Superior temporal gyrus (tissue), 1 donor: ENCODE measurements around the gene PDE6G.

Experiments used
- DNase-seq: peaks from one replicate; pipeline ENCODE4 v3.0.0-alpha.2; 2016; ENCODE audit errors: extremely low spot score

The PDE6G gene

DNA sequence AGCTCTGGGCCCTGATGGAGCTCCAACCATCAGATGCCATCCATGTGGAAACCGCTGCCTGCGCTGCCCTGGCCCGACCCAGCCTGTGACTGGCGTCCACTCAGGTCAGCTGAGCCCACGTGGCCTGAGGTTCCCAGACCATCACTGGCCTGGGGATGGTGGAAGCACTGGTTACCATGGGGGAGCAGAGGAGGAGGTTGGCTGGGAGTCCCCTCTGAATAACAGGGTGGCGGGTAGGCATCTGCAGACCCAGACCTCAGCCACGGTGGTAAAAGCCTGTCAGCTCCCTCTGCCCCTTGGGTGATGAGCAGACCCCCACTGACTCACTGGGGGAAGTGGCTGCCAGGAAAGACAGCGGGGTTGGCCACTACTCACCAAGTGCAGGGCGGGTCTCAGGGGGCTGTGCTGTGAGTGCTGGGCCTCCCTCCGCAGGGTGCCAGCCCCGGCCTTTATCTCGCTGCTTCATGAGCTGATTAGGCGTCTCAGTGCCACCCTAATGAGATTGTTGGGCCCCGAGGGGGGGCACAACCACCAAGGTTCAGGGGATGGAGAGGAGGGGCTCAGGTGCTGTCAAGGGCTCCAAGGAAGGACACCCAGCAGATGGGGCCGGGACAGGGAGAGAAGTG is at the start of gene PDE6G:
Gene PDE6G (minus strand): TSS at position 425 of the 626 bp plus-strand sequence. CDS start 3,237 bp downstream, outside the sequence.
- DNase-seq, result no peak

DNA sequence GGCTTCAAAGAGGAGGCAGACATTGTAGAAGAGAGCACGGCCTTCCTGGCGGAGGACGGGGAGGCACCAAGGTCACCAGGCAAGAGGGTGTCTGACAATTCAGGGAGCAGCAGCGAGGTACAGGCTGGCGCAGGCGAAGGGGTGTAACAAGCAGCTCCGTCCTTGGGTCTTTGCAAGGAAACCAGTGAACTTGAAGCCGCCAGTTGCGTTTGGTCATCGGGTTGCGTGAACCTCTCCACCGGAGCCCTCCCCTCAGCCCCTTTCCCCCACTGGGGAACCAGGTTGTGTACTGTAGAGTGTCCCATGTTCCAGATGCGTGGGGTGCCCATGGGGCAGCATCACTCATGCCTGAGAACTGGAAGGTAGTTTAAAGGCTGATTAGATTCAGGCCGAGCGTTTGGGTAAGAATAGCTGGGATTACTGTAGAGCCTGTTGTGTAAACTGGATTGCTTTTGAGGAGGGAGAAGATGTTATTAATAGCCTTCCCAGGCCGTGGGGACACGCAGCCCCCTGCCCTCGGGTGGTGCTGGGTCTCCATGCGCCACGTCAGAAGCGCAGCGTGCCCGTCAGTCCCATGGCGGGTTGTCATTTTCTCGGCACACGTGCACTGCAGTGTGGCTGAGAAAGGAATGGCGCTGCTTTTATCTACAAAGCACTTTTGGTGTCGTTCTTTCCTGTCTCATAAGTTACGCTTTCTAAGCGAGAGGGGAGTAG is 49.3 kb upstream of the PDE6G start:
- no peak for DNase-seq

DNA sequence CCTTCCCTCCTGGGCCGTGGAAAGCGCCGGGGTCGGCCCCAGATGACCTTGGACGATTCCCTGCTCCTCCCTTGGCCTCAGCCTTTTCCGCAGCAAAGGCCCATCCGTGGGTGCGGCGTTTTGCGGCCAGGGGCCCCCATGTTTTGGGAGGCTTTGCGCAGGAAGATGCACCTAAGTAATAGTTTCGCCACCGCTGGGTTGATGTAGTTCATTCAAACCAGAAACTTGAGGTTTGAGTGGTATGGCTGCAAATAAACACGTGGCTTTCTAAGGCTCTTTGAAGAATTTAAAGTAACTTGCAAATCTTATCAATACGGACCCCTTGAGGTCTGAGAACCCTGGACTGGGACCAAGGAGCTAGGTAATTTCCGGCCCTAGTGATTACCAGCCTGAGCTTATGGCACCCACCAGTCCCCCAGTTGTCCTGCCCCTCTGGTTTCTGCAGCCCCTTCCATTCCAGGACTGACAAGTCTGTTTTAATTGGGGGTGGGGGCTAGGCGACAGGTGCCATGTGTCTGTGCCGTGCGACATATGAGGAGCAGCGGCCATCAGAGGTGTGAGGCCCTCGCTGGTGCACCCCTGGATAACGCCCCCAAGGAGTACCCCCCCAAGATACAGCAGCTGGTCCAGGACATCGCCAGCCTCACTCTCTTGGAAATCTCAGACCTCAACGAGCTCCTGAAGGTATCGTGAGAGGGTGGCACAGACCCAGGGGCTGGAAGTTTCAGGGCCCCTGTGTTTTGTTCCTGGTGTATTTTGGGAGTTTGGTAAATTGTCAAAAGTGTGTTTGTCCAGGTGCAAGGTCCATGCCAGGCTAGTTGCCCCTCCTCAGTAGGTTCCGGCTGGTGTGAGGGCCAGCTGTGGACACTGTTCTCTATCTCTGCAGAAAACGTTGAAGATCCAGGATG is 47.7 kb upstream of the PDE6G start:
- no peak for DNase-seq

DNA sequence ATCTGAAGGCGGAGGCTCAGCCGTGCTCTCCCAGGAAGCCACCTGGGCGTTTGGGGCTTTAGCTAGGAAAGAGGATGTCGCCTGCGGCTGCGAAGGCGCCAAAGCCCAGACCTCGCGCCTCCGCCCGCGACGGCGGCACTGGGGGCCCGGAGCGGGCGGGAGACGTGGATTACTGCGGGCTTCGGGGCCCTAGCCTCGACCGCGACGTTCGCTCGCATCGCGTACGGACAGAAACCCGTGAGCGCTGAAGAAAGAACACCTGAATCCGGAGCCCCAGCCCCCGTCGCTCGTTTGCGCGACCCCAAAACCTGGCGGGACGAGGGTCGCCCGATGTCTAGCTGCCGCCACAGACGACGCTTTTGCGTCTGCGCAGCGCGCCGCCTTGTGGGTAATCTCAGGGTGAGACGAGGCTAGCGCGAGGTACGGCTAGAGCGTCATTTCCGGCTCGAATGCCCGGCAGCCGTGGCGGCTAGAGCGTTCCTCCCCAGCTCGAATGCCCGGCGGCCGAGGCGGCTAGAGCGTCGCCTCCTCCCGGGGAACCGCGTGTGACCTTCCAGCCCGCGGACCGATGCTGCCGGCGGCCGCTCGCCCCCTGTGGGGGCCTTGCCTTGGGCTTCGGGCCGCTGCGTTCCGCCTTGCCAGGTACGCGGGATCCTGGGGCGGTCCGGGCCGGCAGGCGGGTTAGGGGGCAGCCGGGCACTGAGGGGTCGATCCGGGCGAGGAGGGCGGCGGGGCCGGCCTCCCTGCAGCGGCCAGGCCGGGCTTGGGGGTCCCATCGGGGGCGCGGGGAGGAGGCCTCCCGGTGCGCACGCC is 46.8 kb upstream of the PDE6G start, which contains the start of gene MRPL12:
Gene MRPL12 (plus strand): TSS at position 434 of the 813 bp plus-strand sequence. CDS start 135 bp downstream, at position 569.
- DNase-seq, result peak; percentile 99

DNA sequence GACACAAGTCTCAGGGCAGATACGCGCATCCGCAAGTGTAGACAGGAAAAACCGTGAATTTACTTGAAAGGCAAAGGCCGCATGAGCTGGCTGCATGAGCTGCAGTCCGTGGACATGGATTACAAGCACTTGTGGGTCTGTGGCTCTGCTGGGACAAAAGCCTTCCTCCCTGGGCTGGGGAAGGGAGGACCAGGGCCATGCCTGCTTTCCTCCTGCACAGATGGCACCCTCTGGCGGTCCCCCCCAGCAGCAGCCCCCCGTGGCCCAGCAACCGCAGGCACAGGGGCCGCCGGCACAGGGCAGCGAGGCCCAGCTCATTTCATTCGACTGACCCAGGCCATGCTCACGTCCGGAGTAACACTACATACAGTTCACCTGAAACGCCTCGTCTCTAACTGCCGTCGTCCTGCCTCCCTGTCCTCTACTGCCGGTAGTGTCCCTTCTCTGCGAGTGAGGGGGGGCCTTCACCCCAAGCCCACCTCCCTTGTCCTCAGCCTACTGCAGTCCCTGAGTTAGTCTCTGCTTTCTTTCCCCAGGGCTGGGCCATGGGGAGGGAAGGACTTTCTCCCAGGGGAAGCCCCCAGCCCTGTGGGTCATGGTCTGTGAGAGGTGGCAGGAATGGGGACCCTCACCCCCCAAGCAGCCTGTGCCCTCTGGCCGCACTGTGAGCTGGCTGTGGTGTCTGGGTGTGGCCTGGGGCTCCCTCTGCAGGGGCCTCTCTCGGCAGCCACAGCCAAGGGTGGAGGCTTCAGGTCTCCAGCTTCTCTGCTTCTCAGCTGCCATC is 45.1 kb upstream of the PDE6G start:
- no peak for DNase-seq

DNA sequence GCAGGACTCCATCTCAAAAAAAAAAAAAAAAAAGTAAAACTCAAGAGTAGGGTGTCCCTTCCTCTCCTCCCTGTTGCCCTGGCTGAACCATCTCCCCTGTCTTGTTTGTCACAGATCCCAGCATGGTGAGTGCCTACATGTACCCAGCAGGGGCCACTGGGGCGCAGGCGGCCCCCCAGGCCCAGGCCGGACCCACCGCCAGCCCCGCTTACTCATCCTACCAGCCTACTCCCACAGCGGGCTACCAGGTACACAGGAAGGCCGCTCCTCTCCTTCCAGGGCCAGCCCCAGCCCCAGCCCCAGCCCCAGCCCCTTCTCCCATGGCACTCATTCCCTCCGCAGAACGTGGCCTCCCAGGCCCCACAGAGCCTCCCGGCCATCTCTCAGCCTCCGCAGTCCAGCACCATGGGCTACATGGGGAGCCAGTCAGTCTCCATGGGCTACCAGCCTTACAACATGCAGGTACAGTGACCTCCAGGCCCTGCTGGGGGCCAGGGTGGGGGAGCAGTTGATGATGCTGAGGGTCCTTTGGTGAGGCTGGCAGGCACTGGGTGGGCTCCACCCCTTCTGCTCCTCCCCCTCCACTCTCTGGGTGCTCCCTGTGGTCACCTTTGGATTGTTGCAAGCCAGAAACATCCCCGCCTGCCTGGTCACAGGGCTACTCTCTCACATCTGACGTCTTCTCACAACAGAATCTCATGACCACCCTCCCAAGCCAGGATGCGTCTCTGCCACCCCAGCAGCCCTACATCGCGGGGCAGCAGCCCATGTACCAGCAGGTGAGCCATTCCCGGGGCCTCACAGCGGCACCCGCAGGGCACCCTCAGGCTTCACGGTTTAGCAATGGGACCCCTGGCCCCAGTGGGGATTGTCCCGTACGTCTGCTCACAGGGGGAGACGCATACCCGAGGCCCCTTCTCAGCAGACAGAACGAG is 44.3 kb upstream of the PDE6G start:
- no peak for DNase-seq

DNA sequence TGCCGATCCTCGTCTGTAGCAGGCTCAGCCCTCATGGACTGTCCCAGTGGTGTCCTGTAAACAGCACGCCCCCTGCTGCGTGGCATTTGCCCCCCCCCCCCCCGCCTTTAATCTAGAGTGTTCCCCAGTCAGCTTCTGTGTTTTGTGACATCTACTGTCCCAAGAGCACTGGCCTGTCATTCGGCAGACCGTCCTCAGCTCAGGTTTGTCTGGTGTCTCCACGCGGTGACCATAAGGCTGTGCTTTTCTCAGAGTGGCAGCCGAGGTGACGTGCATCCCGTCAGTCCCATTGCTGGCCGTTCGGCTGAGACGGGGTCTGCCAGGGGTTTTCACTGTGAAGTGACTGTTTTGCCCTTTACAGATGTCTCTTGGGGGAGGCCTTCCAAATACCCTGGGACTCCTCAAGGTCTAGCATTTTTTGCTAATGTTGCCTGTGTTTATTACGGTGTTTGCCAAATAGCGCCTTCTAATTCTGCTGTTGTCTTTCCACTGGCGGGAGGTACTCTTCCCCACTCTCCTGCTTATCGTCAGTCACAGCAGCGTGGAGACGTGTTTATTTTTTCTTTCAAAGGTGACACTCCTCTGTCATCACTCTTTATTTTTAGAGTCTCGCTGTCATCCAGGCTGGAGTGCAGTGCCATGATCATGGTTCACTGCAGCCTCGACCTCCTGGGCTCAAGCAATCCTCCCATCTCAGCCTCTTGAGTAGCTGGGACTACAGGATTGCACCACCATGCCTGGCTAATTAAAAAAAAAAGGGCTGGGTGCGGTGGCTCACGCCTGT is 41.1 kb upstream of the PDE6G start:
- no peak for DNase-seq

- no peak for DNase-seq
Observed at GRCh38 chr17:81696218-81696941, 40.0 kb upstream of the PDE6G start.

- no peak for DNase-seq
Observed at GRCh38 chr17:81695801-81696200, 39.5 kb upstream of the PDE6G start.

DNA sequence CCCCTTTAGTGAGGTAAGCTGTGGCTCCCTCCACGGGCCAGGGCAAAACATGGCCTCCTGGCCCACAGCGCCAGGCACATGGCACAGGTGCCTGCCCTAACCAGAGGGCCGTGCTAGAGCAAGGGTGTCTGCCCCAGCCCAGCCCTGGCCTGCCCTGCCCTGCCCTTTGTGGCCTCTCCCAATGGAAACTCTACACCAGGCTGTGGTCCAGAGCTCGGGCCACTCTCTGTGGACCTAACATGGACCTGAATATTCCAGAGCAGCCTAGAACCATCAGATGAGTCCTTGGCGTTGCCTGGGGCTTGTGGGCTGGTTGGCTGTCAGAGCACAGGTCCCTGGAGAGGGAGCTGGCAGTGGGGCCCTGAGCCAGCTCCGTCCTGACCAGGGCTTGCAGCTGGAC is 38.9 kb upstream of the PDE6G start:
- DNase-seq, result no peak

DNA sequence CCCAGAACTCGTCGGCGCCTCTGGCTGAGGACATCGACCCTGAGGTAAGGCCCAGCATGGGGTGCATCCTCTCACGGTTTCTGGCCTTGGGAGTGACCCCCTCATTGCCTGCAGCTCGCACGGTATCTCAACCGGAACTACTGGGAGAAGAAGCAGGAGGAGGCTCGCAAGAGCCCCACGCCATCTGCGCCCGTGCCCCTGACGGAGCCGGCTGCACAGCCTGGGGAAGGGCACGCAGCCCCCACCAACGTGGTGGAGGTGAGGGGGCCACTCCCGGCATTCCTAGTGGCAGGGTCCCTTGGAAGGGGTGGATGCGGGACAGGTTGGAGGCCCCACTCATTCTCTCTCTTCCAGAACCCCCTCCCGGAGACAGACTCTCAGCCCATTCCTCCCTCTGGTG is 38.5 kb upstream of the PDE6G start:
- DNase-seq, result no peak

DNA sequence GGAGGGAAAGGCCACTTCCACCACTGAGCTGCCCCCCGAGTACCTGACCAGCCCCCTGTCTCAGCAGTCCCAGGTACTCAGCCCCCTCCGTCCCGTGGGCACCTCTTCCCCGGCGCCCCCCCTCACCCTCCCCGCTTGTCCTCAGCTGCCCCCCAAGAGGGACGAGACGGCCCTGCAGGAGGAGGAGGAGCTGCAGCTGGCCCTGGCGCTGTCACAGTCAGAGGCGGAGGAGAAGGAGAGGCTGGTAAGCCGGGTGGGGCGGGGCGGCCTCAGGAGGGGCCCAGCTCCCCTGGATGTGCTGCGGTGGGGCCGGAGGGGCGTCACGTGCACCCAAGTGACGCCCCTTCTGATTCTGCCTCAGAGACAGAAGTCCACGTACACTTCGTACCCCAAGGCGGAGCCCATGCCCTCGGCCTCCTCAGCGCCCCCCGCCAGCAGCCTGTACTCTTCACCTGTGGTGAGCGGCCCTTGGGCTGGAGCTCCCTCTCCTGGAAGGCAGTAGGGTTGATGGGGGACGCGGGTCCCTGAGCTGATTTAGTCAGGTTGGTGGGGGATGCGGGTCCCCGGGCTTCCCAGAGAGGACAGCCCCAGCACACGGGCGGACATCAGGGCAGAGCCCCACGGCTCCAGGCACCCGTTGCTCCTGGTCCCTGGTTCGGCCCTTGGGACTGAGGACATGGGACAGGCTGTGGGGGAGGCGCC is 37.3 kb upstream of the PDE6G start:
- DNase-seq, result no peak

GRCh38 chr17:81691608-81692007 is 35.3 kb upstream of the PDE6G start:
- DNase-seq, result no peak

DNA sequence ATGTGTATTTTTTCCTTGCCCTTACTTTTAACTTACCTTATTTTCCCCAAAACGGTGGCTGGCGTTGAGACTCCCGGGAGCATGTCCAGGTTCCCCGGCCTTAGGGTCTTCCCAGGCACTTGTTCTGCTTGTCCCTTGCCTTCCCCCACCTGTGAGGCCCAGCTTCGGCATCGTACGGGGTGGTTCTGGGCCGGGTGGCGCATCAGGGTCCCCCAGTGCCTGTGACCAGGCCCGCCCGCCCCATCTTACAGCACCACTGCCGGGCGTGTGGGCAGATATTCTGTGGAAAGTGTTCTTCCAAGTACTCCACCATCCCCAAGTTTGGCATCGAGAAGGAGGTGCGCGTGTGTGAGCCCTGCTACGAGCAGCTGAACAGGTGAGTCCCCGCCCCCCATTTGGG is 34.9 kb upstream of the PDE6G start:
- DNase-seq, result no peak

GRCh38 chr17:81690549-81690948 is 34.2 kb upstream of the PDE6G start:
- no peak for DNase-seq

DNA sequence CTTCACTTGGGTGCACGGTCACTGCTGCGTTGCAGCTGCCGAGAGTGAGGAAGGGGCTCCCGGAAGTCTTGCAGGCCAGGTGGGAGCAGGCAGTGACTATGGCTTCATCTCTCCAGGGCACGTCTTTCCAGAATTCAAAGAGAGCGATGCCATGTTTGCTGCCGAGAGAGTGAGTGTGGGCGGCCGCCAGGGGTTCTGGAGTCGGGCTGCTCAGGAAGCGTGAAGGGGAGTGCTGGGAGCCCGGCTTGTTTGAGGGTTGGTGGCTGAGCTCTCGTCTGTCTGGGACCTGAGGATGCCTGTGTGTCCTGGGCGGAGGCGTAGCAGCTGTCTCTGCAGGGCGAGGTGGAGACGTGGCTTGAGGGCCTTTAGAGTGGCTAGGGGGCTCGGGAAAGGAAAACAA is 33.7 kb upstream of the PDE6G start:
- DNase-seq, result no peak

DNA sequence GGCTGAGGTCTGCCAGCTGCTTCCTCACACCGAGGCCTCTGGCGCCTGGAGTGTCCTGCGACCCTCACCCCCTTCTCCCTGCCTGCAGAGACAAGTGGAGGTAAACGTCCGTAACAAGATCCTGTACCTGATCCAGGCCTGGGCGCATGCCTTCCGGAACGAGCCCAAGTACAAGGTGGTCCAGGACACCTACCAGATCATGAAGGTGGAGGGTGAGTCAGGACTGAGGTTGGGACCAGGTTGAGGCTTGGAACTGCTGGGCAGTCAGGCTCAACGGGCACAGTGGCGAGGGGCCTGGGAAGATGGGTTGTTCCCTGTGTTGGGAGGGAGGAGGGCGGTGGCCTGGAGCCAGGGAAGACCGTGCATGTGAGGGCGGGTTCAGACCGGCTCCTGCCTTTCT is 32.3 kb upstream of the PDE6G start:
- DNase-seq, result no peak
